ENCODE data around the gene KCNK1.
A peak's percentile ranks its signal among the peaks of the same experiment; 100 is the strongest.
"Not testable (repeated sequence)": the region's sequence is repeated elsewhere in the genome, so short reads cannot be mapped to it uniquely, and the experiment has no call there.

The KCNK1 gene

DNA sequence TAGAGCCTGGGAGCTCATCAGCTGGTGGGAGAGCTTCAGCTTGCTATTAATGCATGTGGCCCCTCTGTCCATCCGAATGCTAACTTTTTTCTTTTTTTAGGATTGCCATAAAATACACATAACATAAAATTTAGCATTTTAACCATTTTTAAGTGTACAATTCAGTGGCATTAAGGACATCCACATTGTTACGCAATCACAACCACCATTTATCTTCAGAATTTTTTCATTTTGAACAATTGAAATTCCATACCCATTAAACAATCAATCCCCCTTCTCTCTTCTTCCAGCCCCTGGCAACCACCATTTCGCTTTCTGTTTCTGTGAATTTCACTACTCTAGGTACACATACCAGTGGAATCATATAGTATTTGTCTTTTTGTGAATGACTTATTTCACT is 4.9 kb upstream of the KCNK1 start:
- no peak for DNase-seq

DNA sequence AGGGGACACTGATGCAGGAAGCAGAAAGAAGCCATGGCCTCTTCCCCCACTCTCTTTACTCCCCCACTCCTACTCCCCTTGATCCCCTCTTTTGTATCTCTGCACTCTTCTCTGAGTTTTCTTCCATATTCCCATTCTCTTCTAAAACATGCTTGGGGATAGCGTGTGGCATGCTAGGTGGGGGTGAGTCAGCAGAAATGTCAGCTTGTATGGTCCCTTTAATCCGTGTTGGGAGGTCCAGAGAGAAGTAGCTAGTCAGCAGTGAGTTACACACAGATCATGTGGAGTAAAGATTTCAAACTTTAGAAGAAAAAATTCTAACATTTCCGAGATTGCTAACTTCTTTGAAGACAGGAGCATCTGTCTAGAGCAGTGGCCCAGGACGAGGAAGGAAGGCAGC is 4.0 kb upstream of the KCNK1 start:
- no peak for DNase-seq

DNA sequence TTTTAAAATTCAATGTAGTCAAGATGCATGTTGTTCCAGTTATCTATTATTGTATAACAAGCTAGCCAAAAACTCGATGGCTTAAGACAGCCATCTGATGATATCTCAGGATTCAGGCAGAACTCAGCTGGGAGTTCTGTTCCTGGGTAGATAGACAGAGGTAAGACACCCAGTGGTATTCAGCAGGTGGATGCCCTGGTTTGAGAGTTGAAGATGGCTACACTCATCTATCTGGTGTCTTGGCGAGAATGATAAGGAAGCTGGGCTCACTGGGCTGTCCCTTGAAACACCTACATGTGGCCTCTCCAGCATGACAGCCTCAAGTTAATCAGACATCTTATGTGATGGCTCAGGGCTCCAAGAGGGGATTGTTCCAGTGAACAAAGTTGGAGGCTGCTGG is 3.3 kb upstream of the KCNK1 start:
- DNase-seq = no peak

DNA sequence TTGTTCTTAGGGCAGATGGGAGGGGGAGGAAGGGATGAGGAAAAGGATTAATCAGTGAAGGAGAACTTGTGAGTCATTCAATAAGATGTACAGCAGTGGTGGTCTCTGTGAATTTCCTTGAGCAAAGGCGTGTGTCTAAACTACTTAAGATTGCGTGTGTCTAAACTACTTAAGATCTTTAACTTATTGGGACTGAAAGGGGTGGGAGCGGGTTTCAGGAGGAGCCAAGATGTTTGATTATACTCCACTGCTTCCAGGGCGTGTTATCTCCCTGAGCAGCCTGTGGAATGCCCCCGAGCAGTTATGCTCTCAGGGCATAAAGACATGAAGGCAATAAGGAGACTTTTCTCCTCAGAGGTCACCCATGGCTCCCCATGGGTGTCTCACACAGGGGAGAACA is 2.5 kb upstream of the KCNK1 start:
- not testable (repeated sequence) for DNase-seq

DNA sequence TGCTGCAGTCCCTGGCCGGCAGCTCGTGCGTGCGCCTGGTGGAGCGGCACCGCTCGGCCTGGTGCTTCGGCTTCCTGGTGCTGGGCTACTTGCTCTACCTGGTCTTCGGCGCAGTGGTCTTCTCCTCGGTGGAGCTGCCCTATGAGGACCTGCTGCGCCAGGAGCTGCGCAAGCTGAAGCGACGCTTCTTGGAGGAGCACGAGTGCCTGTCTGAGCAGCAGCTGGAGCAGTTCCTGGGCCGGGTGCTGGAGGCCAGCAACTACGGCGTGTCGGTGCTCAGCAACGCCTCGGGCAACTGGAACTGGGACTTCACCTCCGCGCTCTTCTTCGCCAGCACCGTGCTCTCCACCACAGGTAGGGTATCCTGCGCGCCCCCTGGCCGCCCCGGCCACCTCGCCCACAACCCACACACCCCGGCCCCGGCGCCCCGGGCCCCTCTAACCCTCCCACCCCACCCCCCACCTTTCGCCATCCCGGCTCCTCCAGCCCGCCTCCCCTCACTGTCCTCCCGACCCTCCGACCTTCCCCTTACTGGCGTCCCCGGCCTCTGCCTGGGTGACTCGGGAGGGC is 352 bp downstream of the KCNK1 start:
- DNase-seq = peak; percentile 78

GRCh38 chr1:233614743-233615521 is 1.0 kb downstream of the KCNK1 start:
- DNase-seq = peak; percentile 83

- DNase-seq = no peak
Observed at GRCh38 chr1:233615571-233615970, 1.7 kb downstream of the KCNK1 start.

GRCh38 chr1:233617025-233617424 is 3.1 kb downstream of the KCNK1 start:
- no peak for DNase-seq

- not testable (repeated sequence) for DNase-seq
Observed at GRCh38 chr1:233619414-233619813, 5.5 kb downstream of the KCNK1 start.

GRCh38 chr1:233620065-233620464 is 6.2 kb downstream of the KCNK1 start:
- peak; percentile 67 for DNase-seq

- DNase-seq = no peak
Observed at GRCh38 chr1:233621923-233622322, 8.0 kb downstream of the KCNK1 start.

DNA sequence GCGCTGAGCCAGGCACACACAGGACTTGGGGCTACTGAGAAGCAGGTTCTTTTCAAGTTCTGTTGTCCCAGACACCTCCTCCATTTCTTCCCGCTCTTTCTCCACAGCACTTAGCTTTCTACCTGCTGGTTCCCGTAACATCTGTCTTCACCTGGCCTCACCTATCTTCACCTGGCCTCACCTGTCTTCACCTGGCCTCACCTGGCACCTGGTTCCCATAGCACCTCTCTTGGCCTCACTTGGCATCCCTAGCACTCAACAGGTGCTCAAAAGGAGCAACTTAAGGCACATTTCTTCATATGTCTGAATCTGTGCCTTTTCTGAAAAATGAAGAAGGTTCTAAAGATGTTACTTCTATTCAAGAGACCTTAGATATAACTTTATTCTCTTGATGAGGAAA is 10.4 kb downstream of the KCNK1 start:
- DNase-seq = no peak

GRCh38 chr1:233625087-233625486 is 11.2 kb downstream of the KCNK1 start:
- no peak for DNase-seq

DNA sequence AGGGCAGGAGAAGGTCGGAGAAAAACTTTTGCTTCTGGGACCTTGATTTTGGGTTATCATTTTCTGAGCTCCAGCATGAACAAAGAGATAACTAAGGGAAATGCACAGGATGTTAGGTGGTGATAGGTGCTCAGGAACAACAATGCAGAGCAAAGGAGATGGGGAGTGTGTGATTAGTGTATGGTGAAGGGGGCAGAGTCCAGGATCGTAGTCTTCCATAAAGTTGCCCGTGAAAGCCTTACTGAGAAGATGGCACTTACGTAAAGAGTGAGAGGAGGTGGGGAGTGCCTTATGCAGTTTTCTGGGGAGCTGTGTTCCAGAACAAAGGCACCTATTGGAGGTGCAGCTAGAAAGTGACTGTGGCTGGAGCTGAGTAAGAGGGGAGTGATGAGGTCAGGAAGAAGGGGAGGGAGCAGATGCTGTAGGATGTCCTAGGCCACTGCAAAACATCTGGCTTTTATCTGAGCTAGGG is 11.6 kb downstream of the KCNK1 start:
- DNase-seq = peak; percentile 45

DNA sequence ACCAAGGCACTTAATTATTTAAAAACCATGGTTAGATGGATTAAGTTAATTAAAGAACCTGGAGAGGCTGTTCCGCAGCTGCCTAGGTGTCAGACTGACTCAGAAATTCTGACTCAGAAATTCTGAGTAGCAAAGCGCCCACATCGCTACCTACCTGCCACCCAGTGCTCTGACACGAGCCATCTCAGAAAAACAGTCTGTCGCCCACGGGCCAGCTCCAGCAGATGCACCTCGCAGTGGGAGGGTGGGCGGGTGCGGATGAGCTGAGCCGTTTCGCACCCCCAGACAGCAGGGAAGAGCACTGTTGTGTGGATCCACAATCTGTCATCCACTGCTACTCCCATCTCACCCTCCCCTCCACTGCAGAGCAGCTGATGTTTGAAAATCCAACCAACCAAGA is 13.5 kb downstream of the KCNK1 start:
- peak; percentile 75 for DNase-seq

GRCh38 chr1:233627823-233628222 is 13.9 kb downstream of the KCNK1 start:
- DNase-seq = peak; percentile 79

GRCh38 chr1:233629305-233629935 is 15.5 kb downstream of the KCNK1 start:
- no peak for DNase-seq

DNA sequence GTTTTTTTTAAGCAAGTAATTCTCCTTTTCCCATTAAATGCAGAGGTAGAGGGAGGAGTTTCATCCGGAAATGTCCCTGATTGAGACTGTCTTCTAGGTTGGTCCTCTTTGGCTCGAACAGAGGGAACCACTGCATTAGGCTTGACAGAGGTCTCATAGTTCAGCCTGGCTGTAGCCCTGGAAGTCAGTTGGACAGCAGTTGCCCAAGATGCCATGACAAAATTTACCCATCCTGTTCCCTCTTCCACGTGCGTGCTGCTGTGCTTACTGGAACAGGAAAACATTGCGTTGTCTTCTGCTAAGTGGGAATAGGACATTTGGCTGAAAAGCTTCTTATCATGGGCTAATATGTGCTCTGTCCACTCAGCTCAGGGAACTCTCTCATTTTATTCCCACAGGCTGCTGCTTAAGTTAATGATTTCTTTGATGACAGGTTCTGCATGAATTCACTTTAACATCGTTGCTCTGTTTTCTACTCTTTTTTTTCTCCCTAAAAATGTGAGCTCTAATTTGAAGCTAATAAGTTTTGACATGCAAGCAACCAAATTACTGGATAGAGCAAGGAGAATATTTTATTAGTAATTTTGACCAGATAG is 18.0 kb downstream of the KCNK1 start:
- no peak for DNase-seq

GRCh38 chr1:233632436-233632835 is 18.5 kb downstream of the KCNK1 start:
- DNase-seq = no peak

DNA sequence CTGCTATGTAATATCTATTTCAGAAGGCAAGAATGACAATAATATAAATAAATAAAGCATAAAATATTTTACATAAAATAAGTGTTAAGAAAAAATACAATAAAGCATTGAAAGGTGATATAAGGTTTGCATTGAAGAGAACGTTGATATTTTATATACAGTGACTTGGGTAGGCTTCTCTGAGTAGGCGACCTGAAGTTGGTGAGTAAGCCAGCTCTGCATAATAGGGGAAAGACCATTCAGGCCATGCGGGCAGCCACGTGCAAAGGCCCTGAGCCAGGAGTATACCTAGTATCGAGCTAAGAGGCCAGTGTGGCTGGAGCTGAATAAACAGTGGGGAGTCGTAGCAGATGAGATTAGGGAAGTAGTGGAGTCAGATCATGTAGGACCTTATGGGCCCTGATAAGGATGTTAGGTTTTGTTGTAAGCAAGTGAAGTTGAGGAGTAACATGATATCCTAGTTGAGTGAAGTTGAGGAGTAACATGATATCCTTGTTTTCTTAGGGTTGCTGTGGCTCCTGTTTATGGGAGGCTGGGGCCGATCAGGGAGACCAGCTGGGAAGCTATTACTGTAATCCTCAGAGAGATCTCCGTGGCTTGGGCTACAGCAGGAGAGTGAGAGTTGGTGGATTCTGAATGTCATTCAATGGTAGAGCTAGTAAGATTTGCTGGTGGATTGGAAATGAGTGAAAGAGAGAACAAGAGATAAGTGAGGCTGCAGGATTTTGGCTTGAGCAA is 22.0 kb downstream of the KCNK1 start:
- peak; percentile 46 for DNase-seq

DNA sequence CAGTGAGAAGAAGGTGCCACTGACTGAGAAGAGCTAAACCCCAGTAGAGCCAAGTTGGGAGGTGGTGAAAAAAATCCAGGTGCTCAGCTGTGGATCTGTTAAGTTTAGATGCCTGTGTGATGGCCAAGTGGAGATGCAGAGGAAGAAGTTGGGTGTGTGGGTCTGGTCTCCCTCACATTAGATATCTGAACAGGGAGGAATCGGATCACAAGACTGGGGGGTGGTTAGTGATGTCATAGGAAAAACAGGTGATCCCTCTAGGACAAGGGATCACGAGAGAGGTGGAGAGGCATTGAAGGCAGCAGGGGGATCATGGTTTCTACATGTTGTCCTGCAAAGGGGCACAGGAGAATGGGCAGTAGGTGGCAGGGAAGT is 22.6 kb downstream of the KCNK1 start:
- no peak for DNase-seq

- no peak for DNase-seq
Observed at GRCh38 chr1:233638513-233638912, 24.6 kb downstream of the KCNK1 start.

DNA sequence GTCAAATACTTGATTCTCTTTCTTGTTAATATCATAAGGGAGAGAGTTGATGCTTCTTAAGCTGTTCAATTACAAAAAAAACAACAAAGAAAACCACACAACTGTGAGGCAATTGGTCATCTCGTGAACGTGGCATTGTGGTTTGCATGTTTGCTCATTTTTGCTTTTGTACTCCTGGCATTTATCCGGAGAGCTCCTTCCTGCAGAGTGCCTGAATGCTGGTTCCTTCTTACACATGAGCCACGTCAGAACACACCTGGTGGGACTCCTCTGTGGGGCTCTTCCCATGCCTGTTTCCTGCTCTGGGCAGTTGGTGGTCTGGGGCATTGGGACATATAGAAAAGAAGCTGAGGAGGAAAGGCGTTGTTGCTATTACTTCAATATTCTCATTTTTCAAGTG is 25.7 kb downstream of the KCNK1 start:
- peak; percentile 44 for DNase-seq

Data from RPMI8226 (cell line).